GM21717 (cell line): Measurements from ENCODE around the gene NLRP9.
"Not testable (repeated sequence)": the region's sequence is repeated elsewhere in the genome, so short reads cannot be mapped to it uniquely, and the experiment has no call there.

Experiments
- ATAC-seq: cut with Tn5 transposase; IDR thresholded peaks from one replicate; pipeline ENCODE4 v1.9.1; 2021; ENCODE audit warnings: mild to moderate bottlenecking, moderate library complexity; ENCODE audit not compliant: unreplicated experiment

Gene NLRP9

DNA sequence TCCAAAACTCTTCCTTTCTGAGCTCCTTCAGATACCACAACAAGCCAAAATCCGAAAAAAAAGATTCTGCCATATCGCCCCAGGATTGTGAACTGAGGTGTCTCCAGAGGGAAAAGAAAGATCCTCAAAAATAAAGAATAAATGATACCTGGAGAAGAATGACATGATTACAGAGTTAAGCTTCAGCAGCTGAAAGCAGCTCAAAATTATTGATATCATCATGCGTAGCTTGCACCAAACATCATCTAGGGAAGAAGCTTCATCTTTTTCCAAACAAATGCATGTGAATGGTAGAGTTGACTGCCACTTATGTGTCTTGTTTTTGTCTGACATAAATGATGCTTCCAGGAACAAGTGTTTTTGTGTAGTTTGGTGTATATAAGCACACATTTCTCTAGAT is at the start of gene NLRP9:
NLRP9 (minus strand) TSS at position 101 of the 400 bp plus-strand sequence; CDS start at position 73, 28 bp downstream.
- ATAC-seq = no peak

DNA sequence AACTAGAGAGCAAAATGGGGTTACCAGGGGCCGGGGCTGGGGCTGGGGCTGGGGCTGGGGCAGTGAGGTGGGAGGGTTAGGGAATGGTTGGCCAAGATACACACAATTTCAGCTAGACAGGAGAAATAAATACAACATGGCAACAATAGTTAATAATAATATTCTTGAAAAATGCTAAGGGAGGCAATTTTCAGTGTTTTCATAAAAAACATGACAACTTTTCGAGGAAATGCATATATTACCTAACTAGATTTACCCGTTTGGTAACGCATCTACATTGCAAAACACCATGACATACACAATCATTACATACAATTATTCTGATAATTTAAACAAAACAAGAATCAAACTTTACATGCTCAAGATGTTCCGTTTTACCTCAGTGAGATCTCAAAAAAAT is 42.9 kb upstream of the NLRP9 start:
- no peak for ATAC-seq

DNA sequence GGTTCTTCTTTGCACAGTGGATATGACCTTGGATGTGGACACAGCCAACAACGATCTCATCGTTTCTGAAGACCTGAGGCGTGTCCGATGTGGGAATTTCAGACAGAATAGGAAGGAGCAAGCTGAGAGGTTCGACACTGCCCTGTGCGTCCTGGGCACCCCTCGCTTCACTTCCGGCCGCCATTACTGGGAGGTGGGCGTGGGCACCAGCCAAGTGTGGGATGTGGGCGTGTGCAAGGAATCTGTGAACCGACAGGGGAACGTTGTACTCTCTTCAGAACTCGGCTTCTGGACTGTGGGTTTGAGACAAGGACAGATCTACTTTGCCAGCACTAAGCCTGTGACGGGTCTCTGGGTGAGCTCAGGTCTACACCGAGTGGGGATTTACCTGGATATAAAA is 40.1 kb upstream of the NLRP9 start:
- ATAC-seq = no peak

DNA sequence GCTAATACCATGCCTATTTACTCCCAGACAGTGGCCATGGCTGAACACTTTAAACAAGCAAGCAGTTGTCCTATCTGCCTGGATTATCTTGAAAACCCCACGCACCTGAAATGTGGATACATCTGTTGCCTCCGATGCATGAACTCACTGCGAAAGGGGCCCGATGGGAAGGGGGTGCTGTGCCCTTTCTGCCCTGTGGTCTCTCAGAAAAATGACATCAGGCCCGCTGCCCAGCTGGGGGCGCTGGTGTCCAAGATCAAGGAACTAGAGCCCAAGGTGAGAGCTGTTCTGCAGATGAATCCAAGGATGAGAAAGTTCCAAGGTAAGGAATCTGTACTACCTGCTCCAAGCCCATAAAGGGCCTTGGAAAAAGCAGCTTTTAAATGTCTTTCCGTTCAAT is 39.3 kb upstream of the NLRP9 start:
- ATAC-seq = no peak

DNA sequence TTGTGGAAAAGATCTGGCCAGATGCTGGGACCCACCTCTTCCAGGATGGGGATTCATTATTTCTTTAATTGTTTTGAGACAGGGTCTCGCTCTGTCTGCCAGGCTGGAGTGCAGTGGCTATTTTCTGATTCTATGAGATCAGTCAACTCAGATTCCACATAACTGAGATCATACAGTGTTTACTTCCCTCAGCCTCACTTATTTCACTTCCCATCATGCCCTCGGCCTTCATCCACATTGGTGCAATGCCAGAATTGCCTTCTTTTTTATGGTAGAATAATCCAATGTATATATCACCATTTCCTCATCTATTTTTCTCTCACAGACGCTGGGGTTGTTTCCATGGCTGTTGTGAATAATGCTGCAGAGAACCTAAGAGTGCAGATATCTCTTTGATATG is 31.4 kb upstream of the NLRP9 start:
- not testable (repeated sequence) for ATAC-seq

DNA sequence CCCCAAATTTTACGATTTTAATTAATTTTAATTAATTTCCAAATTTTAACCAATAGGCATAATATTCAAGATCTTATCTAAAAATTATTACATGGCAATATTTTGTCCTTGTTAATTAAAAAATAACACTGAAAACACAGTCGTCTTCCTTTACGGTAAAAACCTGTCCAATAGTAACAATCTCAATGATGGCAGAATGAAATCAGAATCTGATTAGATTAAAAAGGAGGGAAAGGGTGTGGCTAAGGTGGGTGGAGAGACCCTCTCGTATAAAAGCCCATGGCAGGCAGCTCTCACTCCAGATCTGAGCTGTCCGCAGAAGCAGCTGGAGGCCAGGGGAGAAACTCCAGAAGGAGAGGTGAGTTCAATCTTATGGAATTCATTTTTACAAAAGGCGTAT is 30.6 kb upstream of the NLRP9 start, which contains the start of gene RFPL4AL1:
RFPL4AL1 (plus strand) TSS at position 301 of the 400 bp plus-strand sequence. CDS start 2,687 bp downstream, outside the sequence.
- not testable (repeated sequence) for ATAC-seq

DNA sequence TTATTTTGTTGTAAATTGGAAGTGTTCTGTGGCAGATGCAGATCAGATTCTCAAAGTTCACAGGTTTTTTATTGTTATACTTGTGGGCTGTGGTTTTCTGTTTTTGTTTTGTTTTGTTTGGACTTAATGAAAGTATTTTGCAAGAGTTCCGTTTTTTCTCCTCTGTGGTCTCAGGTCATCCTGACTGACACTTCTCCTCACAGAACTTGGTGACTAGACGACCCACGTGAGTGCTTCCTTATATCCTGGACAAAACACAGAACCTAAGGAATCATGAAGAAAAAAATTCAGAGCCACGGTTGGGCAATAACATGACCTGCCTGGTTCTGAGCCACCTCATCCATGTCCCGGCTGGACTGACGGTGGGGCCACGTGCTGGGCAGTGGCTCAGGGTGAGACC is 28.3 kb upstream of the NLRP9 start:
- no peak for ATAC-seq

DNA sequence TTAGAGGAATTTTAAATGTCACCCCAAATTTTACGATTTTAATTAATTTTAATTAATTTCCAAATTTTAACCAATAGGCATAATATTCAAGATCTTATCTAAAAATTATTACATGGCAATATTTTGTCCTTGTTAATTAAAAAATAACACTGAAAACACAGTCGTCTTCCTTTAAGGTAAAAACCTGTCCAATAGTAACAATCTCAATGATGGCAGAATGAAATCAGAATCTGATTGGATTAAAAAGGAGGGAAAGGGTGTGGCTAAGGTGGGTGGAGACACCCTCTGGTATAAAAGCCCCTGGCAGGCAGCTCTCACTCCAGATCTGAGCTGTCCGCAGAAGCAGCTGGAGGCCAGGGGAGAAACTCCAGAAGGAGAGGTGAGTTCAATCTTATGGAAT is 20.6 kb upstream of the NLRP9 start, which contains the start of gene RFPL4A:
RFPL4A (plus strand) TSS at position 301 of the 400 bp plus-strand sequence. CDS start 2,704 bp downstream, outside the sequence.
- ATAC-seq = not testable (repeated sequence)

DNA sequence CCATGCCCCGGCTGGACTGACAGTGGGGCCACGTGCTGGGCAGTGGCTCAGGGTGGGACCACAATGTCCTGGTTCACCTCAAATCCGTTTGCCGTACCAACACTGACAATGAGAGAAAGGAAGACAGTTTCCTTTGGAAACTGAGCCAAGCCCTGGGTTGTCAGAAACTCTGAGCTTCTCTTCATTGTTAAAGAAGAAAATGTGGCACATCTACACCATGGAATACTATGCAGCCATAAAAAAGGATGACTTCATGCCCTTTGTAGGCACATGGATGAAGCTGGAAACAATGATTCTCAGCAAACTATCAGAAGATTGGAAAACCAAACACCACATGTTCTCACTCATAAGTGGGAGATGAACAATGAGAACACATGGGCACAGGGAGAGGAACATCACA is 18.6 kb upstream of the NLRP9 start:
- ATAC-seq = not testable (repeated sequence)

DNA sequence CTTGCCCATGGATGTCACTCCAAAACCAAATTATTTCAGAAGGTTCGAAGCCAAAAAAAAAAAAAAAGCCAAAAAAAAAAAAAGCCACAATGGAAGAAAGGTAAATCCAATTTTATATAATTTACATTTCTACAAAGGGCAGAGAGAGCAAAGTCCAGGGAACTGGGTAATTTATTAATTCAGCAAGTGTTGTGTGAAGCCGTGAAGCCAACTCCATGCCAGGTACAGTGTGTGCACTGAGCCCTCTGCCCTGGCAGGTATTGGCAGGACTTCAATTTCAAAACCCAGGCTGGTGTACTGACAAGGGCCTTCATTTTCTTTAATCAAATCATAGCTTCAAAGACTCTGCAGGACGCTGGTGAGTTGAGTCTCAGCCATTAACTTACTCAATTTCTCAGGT is 15.2 kb upstream of the NLRP9 start:
- ATAC-seq = no peak

DNA sequence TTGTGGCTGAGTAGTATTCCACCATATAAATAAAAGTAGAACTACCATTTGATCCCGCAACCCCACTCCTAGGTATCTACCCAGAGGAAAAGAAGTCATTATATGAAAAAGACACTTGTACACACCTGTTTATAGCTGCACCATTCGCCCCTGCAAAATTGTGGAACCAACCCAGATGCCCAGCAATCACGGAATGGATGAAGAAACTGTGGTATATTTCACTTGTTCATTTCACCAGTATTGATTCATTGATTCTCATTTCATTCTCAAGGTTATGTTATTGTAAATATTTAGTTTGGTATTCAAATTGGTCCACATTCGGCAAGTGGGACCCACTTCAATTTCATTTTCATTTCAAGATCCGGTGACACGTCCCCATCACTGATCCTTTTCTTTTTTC is 12.5 kb upstream of the NLRP9 start:
- ATAC-seq = no peak

DNA sequence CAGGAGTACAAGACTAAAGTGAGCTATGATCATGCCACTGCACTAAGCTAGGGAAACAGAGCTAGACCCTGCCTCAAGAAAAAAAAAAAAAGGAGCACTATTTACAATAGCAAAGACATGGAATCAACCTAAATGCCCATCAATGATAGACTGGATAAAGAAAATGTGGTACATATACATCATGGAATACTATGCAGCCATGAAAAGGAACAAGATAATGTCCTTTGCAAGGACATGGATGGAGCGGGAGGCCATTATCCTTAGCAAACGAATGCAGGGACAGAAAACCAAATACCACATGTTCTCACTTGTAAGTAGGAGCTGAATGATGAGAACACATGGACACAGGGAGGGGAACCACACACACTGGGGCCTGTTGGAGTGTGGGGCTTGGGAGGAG is 7.8 kb downstream of the NLRP9 start:
- not testable (repeated sequence) for ATAC-seq

DNA sequence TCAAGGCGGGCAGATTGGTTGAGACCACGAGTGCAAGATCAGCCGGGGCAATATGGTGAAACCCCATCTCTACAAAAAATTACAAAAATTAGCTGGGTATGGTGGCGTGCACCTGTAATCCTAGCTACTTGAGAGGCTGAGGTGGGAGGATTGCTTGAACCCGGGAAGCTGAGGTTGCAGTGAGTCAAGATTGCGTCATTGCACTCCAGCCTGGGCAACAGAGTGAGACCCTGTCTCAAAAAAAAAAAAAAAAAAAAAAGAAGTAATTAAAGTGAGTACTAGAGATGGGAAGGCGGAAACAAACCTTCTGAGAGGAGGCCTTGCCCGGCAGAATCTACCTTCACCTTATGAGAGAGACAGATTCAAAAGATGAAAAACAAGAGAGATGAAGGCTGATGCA is 14.7 kb downstream of the NLRP9 start:
- ATAC-seq = no peak

DNA sequence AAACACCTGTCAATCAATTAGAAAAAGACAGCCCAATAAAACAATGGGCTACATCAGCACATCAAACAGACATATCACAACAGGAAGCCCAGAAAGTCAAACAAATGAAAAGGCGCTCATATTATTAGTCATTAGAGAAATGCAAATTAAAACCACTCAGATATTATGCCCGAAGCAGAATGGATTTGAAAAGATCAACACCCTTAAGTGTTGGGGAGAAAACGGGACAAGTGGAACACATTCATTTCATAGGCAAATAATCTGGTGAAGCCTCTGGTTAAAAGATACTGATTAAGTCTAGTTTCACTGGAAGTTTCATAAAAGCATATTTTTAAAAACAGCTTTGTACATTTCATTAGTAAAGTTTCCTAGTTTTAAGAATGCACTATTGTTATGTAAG is 17.4 kb downstream of the NLRP9 start:
- ATAC-seq = no peak

DNA sequence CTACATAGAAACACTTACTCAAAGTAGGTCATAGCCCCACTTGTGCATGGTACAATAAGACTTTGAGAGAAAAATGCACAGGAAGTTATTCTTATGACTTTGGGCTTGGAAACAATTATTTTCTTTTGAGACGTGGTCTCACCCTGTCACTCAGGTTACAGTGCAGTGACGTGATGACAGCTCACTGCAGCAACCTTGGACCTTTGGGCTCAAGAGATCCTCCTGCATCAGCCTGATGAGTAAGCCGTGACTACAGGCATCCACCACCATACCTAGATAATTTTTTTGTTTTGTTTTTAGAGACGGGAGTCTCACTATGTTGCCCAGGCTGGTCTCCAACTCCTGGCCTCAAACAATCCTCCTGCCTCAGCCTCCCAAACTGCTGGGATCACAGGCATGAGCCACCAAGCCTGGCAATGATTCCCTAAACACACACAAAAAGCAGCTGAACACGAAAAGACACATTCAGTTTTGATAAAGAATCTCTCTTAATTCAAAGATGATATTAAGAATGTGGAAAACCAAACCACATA is 17.9 kb downstream of the NLRP9 start:
- ATAC-seq = no peak

DNA sequence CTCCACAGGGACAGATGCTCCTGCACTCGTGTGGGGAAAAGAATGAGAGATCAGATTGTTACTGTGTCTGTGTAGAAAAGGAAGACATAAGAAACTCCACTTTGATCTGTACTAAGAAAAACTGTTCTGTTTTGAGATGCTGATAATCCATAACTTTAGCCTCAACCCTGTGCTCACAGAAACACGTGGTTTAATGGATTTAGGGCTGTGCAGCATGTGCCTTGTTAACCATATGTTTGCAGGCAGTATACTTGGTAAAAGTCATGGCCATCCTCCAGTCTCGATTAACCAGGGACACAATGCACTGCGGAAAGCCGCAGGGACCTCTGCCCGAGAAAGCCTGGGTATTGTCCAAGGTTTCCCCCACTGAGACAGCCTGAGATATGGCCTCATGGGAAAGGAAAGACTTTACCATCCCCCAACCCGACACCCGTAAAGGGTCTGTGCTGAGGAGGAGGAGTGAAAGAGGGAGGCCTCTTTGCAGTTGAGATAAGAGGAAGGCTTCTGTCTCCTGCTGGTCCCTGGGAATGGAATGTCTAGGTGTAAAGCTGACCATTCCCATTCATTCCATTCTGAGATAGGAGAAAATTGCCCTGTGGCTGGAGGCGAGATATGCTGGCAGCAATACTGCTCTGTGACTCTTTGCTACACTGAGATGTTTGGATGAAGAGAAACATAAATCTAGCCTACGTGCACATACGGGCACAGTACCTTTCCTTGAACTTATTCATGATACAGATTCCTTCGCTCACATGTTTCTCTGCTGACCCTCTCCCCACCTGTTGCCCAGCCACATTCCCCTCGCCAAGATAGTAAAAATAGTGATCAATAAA is 20.1 kb downstream of the NLRP9 start:
- ATAC-seq = not testable (repeated sequence)

DNA sequence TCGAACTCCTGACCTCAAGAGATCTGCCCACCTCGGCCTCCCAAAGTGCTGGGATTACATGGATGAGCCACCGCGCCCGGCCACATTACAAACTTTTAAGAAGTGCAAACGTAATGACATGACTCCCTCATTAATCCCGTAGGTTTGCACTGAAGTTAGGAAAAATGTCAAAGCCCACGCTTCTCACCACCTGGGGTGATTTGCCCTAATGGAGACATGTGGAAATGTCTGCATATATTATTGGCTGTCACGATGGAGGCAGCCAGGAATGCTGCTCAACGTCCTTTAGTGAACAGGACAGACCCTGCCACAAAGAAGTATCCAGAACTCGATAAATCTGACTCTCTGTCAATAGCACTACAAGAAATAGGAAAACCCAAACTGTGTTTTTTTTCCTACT is 21.0 kb downstream of the NLRP9 start:
- no peak for ATAC-seq

DNA sequence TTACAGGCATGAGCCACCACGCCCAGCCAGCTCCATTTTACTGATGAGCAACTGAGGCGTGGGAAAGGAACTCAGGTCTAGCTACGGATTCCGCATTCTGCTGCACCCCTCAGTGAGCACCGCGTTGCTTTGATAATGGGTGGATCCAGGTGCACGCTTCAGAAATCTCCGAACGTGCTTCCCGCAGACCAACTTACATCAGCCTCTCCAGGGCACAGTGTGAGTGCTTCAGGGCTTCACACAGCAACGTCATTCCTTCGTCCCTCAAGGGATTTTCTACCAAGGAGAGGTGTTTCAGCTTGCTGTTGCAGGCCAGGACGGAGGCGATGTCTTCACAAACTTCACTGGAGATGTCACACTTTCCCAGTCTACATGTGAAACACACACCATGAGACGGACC is 21.7 kb downstream of the NLRP9 start:
- no peak for ATAC-seq

DNA sequence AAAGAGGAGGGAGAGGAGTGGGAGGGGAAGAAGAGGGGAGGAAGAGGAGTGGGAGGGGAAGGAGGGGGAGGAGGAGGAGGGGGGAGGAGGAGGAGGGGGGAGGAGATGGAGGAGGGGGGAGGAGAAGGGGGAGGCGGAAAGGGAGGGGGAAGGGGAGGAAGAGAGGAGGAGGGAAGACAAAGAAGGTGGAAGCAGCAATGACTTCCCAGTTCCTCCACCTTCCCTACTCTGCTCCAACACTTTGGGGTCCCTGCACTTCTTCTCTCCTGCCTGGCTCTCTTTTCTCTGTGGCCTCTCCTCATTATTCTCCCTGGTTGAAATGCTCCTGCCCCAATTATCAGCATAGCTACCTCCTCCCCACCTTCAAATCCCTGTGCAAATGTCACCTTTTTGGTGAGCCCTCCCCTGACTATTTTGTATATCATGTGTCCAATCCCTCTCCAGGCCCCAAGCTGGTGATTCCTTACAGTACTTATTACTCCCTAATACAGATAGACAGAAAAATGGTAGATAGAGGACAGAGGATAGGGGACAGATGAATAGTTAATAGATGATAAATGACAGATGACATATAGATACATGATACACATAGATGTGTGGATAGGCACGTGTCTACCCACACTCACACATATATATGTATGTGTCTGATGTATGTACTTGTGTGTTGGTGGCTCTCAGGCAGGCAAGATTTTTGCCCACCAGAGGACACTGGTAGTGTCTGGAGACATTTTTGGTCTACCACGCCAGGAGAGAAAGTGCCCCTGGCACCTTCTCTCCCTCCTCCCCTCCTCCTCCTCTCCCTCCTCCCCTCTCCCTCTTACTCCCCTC is 25.2 kb downstream of the NLRP9 start:
- no peak for ATAC-seq

DNA sequence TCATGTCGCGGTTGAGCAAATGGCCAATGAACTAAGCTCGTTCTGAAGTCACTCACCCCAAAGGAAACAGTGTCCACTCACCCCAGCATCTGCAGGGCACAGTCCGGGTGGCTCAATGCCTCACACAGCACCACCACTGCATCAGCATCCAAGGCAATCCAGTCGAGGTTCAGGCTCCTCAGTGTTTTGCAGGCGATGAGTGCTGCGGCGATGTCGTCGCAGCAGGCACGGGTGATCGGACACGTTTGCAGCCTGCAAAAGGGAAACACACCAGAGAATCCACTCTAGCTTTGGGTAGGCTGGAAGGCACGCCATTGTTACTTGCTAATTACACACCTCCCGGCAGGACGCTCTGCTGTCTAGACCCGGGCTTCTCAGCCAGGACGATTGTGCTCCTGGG is 26.5 kb downstream of the NLRP9 start:
- no peak for ATAC-seq

DNA sequence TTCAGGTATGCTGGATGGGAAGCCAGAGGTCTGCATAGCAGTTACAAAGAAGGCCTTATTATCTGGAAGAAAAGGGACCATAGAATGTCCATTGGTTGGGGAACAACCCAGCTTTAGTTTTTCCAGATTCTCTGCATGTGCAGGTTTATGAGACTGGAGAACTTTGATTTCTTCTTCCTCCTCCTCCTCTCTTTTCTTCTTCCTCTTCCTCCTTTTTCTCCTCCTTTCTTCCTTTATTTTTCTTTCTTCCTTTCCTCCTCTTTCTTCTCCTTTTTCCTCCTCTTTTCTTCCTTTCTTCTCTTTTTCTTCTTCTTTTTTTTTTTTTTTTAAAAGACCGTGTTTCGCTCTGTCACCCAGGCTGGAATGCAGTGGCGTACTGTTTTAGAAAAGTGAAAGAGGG is 32.2 kb downstream of the NLRP9 start:
- no peak for ATAC-seq
